ENCODE measurements around the gene DNAH17.

DNA sequence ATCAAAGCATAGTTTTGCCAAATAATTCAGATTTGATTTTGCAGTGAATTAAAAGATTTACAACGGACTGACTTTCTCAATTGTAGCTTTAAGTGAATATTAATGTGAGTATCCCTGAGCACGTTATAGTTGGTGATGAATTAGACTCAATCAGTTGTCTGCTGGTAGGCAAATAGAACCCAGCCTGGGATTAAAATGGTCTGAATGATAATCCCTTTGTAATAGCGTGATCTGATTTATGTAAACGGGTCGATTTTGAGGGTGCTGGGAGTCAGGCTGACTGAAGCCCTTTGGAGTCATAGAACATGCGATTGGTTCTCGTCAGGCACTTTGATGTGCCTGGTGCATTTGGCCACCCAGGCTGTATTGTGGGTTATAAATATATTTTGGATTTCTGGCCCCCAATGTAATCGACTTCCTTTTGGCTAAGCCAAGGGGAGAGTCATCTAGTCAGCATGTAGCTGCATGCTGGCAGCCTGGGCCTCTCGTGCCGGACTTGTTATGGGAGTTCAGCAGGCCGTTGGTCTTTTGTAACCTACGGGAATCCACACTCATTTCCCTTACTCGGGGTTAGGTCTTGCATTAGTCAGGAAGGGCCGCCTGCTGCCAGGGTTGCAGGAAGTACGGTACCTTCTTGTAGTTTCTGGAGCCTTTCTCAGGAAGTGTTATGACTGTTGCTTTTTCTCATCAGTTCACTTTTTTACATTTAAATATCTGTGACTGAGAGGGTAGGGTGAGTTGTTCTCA, 193.3 kb downstream of the DNAH17 start:
- TF ChIP-seq, protein P1, sequence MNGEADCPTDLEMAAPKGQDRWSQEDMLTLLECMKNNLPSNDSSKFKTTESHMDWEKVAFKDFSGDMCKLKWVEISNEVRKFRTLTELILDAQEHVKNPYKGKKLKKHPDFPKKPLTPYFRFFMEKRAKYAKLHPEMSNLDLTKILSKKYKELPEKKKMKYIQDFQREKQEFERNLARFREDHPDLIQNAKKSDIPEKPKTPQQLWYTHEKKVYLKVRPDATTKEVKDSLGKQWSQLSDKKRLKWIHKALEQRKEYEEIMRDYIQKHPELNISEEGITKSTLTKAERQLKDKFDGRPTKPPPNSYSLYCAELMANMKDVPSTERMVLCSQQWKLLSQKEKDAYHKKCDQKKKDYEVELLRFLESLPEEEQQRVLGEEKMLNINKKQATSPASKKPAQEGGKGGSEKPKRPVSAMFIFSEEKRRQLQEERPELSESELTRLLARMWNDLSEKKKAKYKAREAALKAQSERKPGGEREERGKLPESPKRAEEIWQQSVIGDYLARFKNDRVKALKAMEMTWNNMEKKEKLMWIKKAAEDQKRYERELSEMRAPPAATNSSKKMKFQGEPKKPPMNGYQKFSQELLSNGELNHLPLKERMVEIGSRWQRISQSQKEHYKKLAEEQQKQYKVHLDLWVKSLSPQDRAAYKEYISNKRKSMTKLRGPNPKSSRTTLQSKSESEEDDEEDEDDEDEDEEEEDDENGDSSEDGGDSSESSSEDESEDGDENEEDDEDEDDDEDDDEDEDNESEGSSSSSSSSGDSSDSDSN (CRISPR knock-in tag; IDR thresholded peaks at IDR 0.05), result no peak
- TF ChIP-seq HIVEP1 (CRISPR knock-in tag; IDR thresholded peaks at IDR 0.05) (no peak), STAG1 (CRISPR knock-in tag; IDR thresholded peaks at IDR 0.05) (no peak), MXD4 (CRISPR knock-in tag; IDR thresholded peaks at IDR 0.05) (no peak), TCF7 (IDR thresholded peaks at IDR 0.05; ENCODE audit: low read depth) (no peak), ZNF264 (CRISPR knock-in tag; IDR thresholded peaks at IDR 0.05) (no peak), PHF8 (CRISPR knock-in tag; IDR thresholded peaks at IDR 0.05) (no peak), FOXA1 (IDR thresholded peaks at IDR 0.05) (no peak), FOXA1 (CRISPR knock-in tag; IDR thresholded peaks at IDR 0.05) (no peak), POLR2AphosphoS5 (IDR thresholded peaks at IDR 0.05; ENCODE audit: low read depth, low read length) (no peak)
- TF ChIP-seq, protein P2, sequence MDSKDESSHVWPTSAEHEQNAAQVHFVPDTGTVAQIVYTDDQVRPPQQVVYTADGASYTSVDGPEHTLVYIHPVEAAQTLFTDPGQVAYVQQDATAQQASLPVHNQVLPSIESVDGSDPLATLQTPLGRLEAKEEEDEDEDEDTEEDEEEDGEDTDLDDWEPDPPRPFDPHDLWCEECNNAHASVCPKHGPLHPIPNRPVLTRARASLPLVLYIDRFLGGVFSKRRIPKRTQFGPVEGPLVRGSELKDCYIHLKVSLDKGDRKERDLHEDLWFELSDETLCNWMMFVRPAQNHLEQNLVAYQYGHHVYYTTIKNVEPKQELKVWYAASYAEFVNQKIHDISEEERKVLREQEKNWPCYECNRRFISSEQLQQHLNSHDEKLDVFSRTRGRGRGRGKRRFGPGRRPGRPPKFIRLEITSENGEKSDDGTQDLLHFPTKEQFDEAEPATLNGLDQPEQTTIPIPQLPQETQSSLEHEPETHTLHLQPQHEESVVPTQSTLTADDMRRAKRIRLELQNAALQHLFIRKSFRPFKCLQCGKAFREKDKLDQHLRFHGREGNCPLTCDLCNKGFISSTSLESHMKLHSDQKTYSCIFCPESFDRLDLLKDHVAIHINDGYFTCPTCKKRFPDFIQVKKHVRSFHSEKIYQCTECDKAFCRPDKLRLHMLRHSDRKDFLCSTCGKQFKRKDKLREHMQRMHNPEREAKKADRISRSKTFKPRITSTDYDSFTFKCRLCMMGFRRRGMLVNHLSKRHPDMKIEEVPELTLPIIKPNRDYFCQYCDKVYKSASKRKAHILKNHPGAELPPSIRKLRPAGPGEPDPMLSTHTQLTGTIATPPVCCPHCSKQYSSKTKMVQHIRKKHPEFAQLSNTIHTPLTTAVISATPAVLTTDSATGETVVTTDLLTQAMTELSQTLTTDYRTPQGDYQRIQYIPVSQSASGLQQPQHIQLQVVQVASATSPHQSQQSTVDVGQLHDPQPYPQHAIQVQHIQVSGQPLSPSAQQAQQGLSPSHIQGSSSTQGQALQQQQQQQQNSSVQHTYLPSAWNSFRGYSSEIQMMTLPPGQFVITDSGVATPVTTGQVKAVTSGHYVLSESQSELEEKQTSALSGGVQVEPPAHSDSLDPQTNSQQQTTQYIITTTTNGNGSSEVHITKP (CRISPR knock-in tag; IDR thresholded peaks at IDR 0.05; ENCODE audit: low read depth), result no peak

Measured in HepG2 (cell line).